Measurements from ENCODE around the gene TLR2.

TLR2 gene

DNA sequence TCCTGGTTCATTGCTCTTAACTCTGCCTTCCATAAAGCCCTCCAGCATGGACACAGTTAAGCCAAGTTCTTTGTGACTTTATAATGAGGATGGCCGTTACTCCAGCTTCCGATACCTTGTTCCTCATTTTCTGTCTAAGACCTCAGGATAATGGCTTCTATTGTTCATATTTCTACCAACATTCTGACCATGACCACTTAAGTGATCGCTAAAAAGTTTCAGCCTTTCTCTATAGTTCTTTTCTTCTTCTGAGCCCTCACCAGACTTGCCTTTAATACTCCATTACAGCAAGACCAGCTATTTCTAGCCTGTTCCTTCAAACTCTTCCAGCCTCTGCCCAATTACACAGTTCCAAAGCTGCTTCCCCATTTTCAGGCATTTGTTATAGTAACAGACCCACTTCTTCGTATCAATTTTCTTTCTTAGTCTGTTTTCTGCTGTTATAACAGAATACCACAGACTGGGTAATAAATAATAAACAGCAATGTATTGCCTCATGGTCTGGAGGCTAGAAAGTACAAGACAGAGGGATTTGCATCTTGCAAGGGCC, 63.4 kb downstream of the TLR2 start:
- Histone ChIP-seq H3K36me3 (no peaks in the 10 kb centered on the region), H3K4me2 (peak overlapping the region; percentile 75), H3K27me3 (no peaks in the 10 kb centered on the region), H3K4me1 (peaks cover 66% of the 10 kb centered on the region), H3K27ac (peak overlapping the region; percentile 68), H3K9me3 (peaks cover 15% of the 10 kb centered on the region), H3K9ac (no peak overlapping the region), H3K4me3 (no peak overlapping the region), H4K20me1 (no peaks in the 10 kb centered on the region)
- no peak for TF ChIP-seq Cebpa-rat (IDR thresholded peaks at IDR 0.05)

DNA sequence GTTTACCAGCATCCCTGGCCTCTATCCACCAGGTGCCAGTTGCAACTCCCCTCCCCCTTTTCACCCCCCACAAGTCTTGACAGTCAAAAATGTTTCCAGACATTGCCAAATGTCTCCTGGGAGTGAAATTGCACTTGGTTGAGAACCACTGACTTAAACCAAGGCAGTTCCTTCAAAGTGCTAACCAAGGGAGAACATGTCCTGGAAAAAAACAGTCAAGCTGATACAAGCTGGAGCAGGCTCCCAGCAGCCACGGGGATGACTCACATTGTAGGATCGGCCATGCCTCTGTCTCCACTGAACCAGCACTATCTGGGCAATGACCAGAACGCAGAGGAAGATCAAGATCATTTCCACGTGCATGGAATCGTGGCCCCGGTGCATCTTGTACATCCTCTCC, 64.3 kb downstream of the TLR2 start:
- Histone ChIP-seq H3K4me2 (peak overlapping the region; percentile 75), H3K4me1 (peaks cover 66% of the 10 kb centered on the region), H4K20me1 (no peaks in the 10 kb centered on the region), H3K27me3 (no peaks in the 10 kb centered on the region), H3K27ac (peak overlapping the region; percentile 68), H3K36me3 (no peaks in the 10 kb centered on the region), H3K9ac (peak overlapping the region; percentile 42; the same call in 1 of the 2 replicates), H3K4me3 (no peak overlapping the region), H3K9me3 (peaks cover 10% of the 10 kb centered on the region)
- peak; percentile 42; the same call in 1 of the 2 replicates for TF ChIP-seq Cebpa-rat (IDR thresholded peaks at IDR 0.05)

DNA sequence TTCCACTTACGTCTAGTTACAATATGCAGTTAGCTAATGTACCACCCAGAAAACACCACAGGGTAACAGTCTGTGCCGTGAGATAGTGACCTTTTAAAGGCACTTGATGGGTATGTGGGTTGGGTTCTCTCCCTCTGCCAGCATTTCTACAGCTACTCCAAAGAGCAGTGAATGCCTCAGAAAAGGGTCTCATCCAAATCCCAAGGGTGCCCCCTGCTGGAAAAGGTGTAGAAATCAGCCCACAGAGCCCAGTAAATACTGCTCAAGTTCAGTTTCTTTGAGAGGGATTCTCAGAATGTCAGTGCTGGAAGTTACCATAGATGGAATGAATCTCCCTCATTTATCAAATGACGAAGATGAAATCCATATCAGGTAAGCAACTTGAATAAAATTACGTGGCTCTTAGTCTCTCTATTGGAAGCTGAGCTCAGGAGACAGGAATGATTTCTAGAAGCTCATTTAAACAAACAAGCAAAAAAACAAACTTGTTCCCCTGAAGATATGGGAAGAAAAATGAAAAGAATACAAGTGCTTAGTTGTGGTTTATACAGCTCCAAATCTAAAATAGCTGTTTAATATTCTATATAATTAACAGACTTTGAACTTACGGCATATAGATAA, 66.2 kb downstream of the TLR2 start:
- no peaks in the 10 kb centered on the region for H3K36me3 ChIP-seq
- H3K9me3 ChIP-seq = peaks cover 11% of the 10 kb centered on the region; the same call in 1 of the 2 replicates
- H3K27ac ChIP-seq = no peak overlapping the region

DNA sequence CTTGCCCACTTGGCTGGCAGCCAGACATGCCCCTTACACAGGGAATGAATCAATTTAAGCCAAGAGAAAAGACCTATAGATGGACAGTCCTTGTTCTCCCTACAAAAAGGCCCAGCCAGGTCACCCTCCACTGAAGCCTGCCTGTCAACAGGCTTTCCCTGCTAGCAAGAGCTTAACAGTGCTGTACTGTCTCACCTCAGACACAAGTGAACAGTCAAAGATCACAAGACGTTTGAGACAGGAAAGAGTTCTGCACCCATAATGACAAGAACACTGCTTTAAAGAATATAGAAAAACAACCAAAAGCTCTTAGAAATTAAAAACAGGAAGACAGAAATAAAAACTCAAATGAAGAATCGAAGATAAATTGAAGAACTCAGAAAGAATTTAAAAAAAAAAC, 71.1 kb downstream of the TLR2 start:
- Histone ChIP-seq H3K27me3 (peaks cover 27% of the 10 kb centered on the region), H3K4me2 (no peak overlapping the region; the same call in 1 of the 2 replicates), H3K4me3 (no peak overlapping the region), H3K27ac (no peak overlapping the region), H3K9ac (no peak overlapping the region), H3K9me3 (peaks cover 19% of the 10 kb centered on the region), H3K4me1 (peaks cover 36% of the 10 kb centered on the region), H3K36me3 (no peaks in the 10 kb centered on the region), H4K20me1 (no peaks in the 10 kb centered on the region)
- TF ChIP-seq Cebpa-rat (IDR thresholded peaks at IDR 0.05) = no peak

More for the DNA sequence above, 66.2 kb downstream of the TLR2 start:
- TF ChIP-seq Cebpa-rat (IDR thresholded peaks at IDR 0.05) = no peak
- Histone ChIP-seq H3K9ac (no peak overlapping the region), H3K4me3 (no peak overlapping the region), H3K27me3 (no peaks in the 10 kb centered on the region), H3K4me2 (peak overlapping the region; percentile 75), H4K20me1 (no peaks in the 10 kb centered on the region), H3K4me1 (peaks cover 72% of the 10 kb centered on the region)

Data from BLaER1 (cell line).